GM23338 (cell line): ENCODE results near the gene AOC1.

ENCODE experiments used
- CREB1 ChIP-seq: fragments of 250-450 bp; sonication (Bioruptor Pico); IDR thresholded peaks from 2 replicates; pipeline ENCODE4 v1.5.0; 2020; ENCODE audit warnings: low read depth, mild to moderate bottlenecking, moderate library complexity
- CTCF ChIP-seq, 2 experiments: fragments of 200-600 bp in 1 of 2; sonication (generic) in 1 of 2; conservative IDR thresholded peaks; 2 replicates each; pipeline versions ENCODE4 v1.5.1 to v1.6.1; 2016 to 2017; ENCODE audit warnings: antibody characterized with exemption in 2 of 2, low read depth in 2 of 2, mild to moderate bottlenecking in 2 of 2, moderate library complexity in 1 of 2
- EZH2 ChIP-seq: fragments of 200-600 bp; sonication (generic); IDR thresholded peaks from one replicate; pipeline ENCODE4 v1.8.0; 2017; ENCODE audit warnings: antibody characterized with exemption, mild to moderate bottlenecking, low read depth; ENCODE audit not compliant: unreplicated experiment
- EZH2phosphoT487 ChIP-seq: fragments of 200-600 bp; sonication (generic); IDR thresholded peaks from one replicate; pipeline ENCODE4 v1.8.1; 2018; ENCODE audit warnings: antibody characterized with exemption; ENCODE audit not compliant: unreplicated experiment
- JUNB ChIP-seq: IDR thresholded peaks from one replicate; pipeline ENCODE4 v1.6.1; 2016; ENCODE audit warnings: antibody characterized with exemption; ENCODE audit not compliant: unreplicated experiment
- NANOG ChIP-seq: IDR thresholded peaks from 2 replicates; pipeline ENCODE4 v1.6.1; 2016; ENCODE audit warnings: antibody characterized with exemption, borderline replicate concordance
- POLR2AphosphoS5 ChIP-seq: IDR thresholded peaks from 2 replicates; pipeline ENCODE4 v1.6.1; 2016; ENCODE audit warnings: antibody characterized with exemption, low read depth
- REST ChIP-seq: IDR thresholded peaks from one replicate; pipeline ENCODE4 v1.6.1; 2018; ENCODE audit warnings: antibody characterized with exemption; ENCODE audit not compliant: unreplicated experiment
- STAT1 ChIP-seq: IDR thresholded peaks from one replicate; pipeline ENCODE4 v1.6.1; 2016; ENCODE audit warnings: antibody characterized with exemption; ENCODE audit not compliant: unreplicated experiment
- ZNF114 ChIP-seq: fragments of 250-450 bp; sonication (Bioruptor Pico); IDR thresholded peaks from 2 replicates; pipeline ENCODE4 v1.5.0; 2020; ENCODE audit warnings: mild to moderate bottlenecking, moderate library complexity
- ZNF331 ChIP-seq: fragments of 250-450 bp; sonication (Bioruptor Pico); IDR thresholded peaks from 2 replicates; pipeline ENCODE4 v1.5.0; 2020; ENCODE audit warnings: low read depth, mild to moderate bottlenecking, moderate library complexity
- ZNF462 ChIP-seq: fragments of 250-450 bp; sonication (Bioruptor Pico); IDR thresholded peaks from 2 replicates; pipeline ENCODE4 v1.5.0; 2020; ENCODE audit warnings: mild to moderate bottlenecking, moderate library complexity

- TF ChIP-seq REST (no peak), CTCF (conservative IDR thresholded peaks at IDR 0.05; ENCODE audit: low read depth in 2 of 2) (no peak), NANOG (no peak), CREB1 (CRISPR knock-in tag) (no peak), STAT1 (no peak), EZH2 (no peak), JUNB (no peak), EZH2phosphoT487 (no peak), POLR2AphosphoS5 (no peak), ZNF331 (CRISPR knock-in tag) (no peak), ZNF114 (CRISPR knock-in tag) (no peak), ZNF462 (CRISPR knock-in tag) (no peak)
These were observed 38.7 kb downstream of the AOC1 start for GRCh38 chr7:150890853-150891584.
